RWPE2 (cell line): ENCODE results near the gene SLC2A5.
A peak's percentile ranks its signal among the peaks of the same experiment; 100 is the strongest.

Experiments used
- ATAC-seq: fragments of 200-7000 bp; cut with Tn5 transposase; 3 replicates; pipeline ENCODE4 v1.9.1; 2021; ENCODE audit warnings: low read depth
- DNase-seq: peaks from one replicate; pipeline ENCODE4 v3.0.0-alpha.2; 2020; ENCODE audit warnings: low spot score
- H3K27ac ChIP-seq: fragments of 450-650 bp; 2 replicates; pipeline ENCODE4 v1.5.1; 2017; ENCODE audit warnings: mild to moderate bottlenecking; ENCODE audit not compliant: poor library complexity, severe bottlenecking
- H3K27me3 ChIP-seq: fragments of 250-450 bp; sonication (Bioruptor Pico); 2 replicates; pipeline ENCODE4 v1.5.1; 2021; ENCODE audit warnings: mild to moderate bottlenecking, moderate library complexity; ENCODE audit not compliant: insufficient read depth, poor library complexity, severe bottlenecking
- H3K36me3 ChIP-seq: fragments of 250-450 bp; sonication (Bioruptor Pico); 2 replicates; pipeline ENCODE4 v1.5.1; 2020; ENCODE audit warnings: low read depth, mild to moderate bottlenecking, moderate library complexity
- H3K4me1 ChIP-seq: fragments of 250-450 bp; sonication (Bioruptor Pico); 2 replicates; pipeline ENCODE4 v1.5.1; 2021; ENCODE audit warnings: mild to moderate bottlenecking, moderate library complexity; ENCODE audit not compliant: insufficient read depth, poor library complexity, severe bottlenecking
- H3K4me3 ChIP-seq: fragments of 250-450 bp; sonication (Bioruptor Pico); 2 replicates; pipeline ENCODE4 v1.5.1; 2021; ENCODE audit warnings: mild to moderate bottlenecking, moderate library complexity; ENCODE audit not compliant: severe bottlenecking
- H3K9me3 ChIP-seq: fragments of 250-450 bp; sonication (Bioruptor Pico); 2 replicates; pipeline ENCODE4 v1.5.1; 2021; ENCODE audit warnings: mild to moderate bottlenecking, moderate library complexity; ENCODE audit not compliant: severe bottlenecking
- TF ChIP-seq, protein P1 (sequence below): fragments of 450-650 bp; IDR thresholded peaks from one replicate; pipeline ENCODE4 v1.5.1; 2017; ENCODE audit warnings: mild to moderate bottlenecking, moderate library complexity; ENCODE audit not compliant: poor library complexity, severe bottlenecking

The SLC2A5 gene

DNA sequence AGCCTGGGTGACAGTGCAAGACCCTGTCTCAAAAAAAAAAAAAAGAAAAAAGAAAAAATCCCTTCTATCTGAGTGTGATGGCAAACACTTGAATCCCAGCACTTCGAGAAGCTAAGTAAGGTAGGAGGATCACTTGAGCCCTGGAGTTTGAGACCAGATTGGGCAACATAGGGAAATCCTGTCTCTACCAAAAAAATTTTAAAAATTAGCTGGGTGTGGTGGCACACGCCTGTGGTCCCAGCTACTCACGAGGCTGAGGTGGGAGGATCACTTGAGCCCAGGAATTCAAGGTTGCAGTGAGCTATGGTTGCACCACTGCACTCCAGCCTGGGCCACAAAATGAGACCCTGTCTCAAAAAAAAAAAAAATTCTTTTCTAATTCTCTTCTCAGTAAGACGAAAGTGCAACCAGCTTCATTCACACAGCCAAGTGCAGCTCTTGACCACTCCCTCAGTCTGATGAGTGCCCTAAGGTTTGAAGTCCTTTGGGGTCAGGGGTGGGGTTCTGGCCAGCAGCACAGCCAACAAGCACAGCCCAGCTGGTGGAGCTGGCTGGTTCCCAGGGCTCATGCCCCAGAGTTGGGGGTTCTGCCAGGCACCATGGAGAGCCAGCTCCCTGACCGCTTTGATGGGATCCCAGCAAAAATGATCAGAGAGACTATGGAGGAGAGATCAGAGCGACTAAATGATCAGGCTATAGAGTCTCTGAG is 8.0 kb downstream of the SLC2A5 start:
- no peak overlapping the region for H3K4me3 ChIP-seq
- ATAC-seq (no peak), DNase-seq (no peak)
- H3K27me3 ChIP-seq = no peaks in the 10 kb centered on the region
- H3K36me3 ChIP-seq = no peaks in the 10 kb centered on the region
- TF ChIP-seq, protein P1, sequence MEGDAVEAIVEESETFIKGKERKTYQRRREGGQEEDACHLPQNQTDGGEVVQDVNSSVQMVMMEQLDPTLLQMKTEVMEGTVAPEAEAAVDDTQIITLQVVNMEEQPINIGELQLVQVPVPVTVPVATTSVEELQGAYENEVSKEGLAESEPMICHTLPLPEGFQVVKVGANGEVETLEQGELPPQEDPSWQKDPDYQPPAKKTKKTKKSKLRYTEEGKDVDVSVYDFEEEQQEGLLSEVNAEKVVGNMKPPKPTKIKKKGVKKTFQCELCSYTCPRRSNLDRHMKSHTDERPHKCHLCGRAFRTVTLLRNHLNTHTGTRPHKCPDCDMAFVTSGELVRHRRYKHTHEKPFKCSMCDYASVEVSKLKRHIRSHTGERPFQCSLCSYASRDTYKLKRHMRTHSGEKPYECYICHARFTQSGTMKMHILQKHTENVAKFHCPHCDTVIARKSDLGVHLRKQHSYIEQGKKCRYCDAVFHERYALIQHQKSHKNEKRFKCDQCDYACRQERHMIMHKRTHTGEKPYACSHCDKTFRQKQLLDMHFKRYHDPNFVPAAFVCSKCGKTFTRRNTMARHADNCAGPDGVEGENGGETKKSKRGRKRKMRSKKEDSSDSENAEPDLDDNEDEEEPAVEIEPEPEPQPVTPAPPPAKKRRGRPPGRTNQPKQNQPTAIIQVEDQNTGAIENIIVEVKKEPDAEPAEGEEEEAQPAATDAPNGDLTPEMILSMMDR = no peak
- no peaks in the 10 kb centered on the region for H3K4me1 ChIP-seq
- H3K27ac ChIP-seq = no peak overlapping the region
- no peaks in the 10 kb centered on the region for H3K9me3 ChIP-seq

- ATAC-seq = no peak
- no peaks in the 10 kb centered on the region for H3K27me3 ChIP-seq
- no peak overlapping the region for H3K27ac ChIP-seq
- no peaks in the 10 kb centered on the region for H3K36me3 ChIP-seq
- H3K4me1 ChIP-seq = no peaks in the 10 kb centered on the region
- H3K4me3 ChIP-seq = no peak overlapping the region
- no peaks in the 10 kb centered on the region for H3K9me3 ChIP-seq
- no peak for DNase-seq
- TF ChIP-seq, protein P1 = no peak
These were observed 9.3 kb downstream of the SLC2A5 start for GRCh38 chr1:9059891-9060744.

DNA sequence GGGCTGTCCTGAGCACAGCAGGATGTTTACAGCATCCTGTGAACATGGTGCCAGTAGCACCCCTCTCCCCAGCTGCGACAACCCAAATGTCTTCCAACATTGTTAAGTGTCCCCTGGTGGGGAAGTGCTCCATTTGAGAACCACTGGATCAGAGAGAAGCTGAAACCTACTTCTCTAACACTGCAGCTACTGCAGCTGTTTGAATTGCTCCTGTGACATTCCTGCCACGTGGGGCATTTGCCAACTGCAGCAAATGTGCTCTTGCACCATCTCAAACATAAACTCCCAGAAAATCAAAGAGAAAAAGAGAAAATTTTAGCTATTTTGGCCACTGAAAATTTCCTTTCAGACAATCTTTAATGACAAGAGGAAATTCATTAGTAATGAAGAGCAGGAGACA is 11.0 kb downstream of the SLC2A5 start:
- H3K4me1 ChIP-seq = no peaks in the 10 kb centered on the region
- no peaks in the 10 kb centered on the region for H3K27me3 ChIP-seq
- DNase-seq (no peak), ATAC-seq (0 out of 3 replicates have a peak, but pooled peaks have one; percentile 21)
- H3K9me3 ChIP-seq = no peaks in the 10 kb centered on the region
- no peak overlapping the region for H3K27ac ChIP-seq
- no peak overlapping the region for H3K4me3 ChIP-seq
- no peaks in the 10 kb centered on the region for H3K36me3 ChIP-seq
- TF ChIP-seq, protein P1 = no peak

GRCh38 chr1:9057851-9058250 is 11.6 kb downstream of the SLC2A5 start:
- Histone ChIP-seq H3K4me1 (no peaks in the 10 kb centered on the region), H3K27ac (no peak overlapping the region), H3K27me3 (no peaks in the 10 kb centered on the region), H3K36me3 (no peaks in the 10 kb centered on the region), H3K4me3 (no peak overlapping the region), H3K9me3 (no peaks in the 10 kb centered on the region)
- no peak; the same call in 2 of the 3 replicates for ATAC-seq
- DNase-seq = no peak
- TF ChIP-seq, protein P1 = no peak
